Neural cell (in vitro differentiated cells): ENCODE measurements around the gene POLR1G.

Experiments used
- CTCF ChIP-seq: fragments of 450-650 bp; IDR thresholded peaks from 2 replicates; pipeline ENCODE4 v1.5.1; 2014; ENCODE audit warnings: antibody characterized with exemption, mild to moderate bottlenecking, moderate library complexity; ENCODE audit not compliant: poor library complexity, severe bottlenecking
- EP300 ChIP-seq: fragments of 450-650 bp; conservative IDR thresholded peaks from 2 replicates; pipeline ENCODE4 v1.6.1; 2014; ENCODE audit warnings: antibody characterized with exemption, mild to moderate bottlenecking, moderate library complexity; ENCODE audit not compliant: poor library complexity, severe bottlenecking
- EZH2 ChIP-seq: fragments of 200-600, 300-800 bp; shearing (Covaris generic), sonication (generic); IDR thresholded peaks from 2 replicates; pipeline ENCODE4 v1.6.1; 2014; ENCODE audit warnings: antibody characterized with exemption, low read length, borderline replicate concordance, mild to moderate bottlenecking; ENCODE audit not compliant: insufficient read depth, poor library complexity, severe bottlenecking
- MXI1 ChIP-seq: fragments of 450-650 bp; conservative IDR thresholded peaks from 2 replicates; pipeline ENCODE4 v1.6.1; 2014; ENCODE audit warnings: antibody characterized with exemption, mild to moderate bottlenecking; ENCODE audit not compliant: poor library complexity, severe bottlenecking
- POLR2AphosphoS5 ChIP-seq: IDR thresholded peaks from 2 replicates; pipeline ENCODE4 v1.6.1; 2012
- RAD21 ChIP-seq: fragments of 450-650 bp; conservative IDR thresholded peaks from 2 replicates; pipeline ENCODE4 v1.6.1; 2014; ENCODE audit warnings: antibody characterized with exemption, mild to moderate bottlenecking, moderate library complexity
- REST ChIP-seq: IDR thresholded peaks from 2 replicates; pipeline ENCODE4 v1.6.1; 2012; ENCODE audit warnings: borderline replicate concordance
- SMC3 ChIP-seq: fragments of 450-650 bp; conservative IDR thresholded peaks from 2 replicates; pipeline ENCODE4 v1.6.1; 2014; ENCODE audit warnings: antibody characterized with exemption, mild to moderate bottlenecking, moderate library complexity; ENCODE audit not compliant: poor library complexity
- TAF1 ChIP-seq: IDR thresholded peaks from 2 replicates; pipeline ENCODE4 v1.6.1; 2012; ENCODE audit warnings: low read depth

- TF ChIP-seq POLR2AphosphoS5 = no peak
- no peak for TF ChIP-seq CTCF
- no peak for TF ChIP-seq REST
- no peak for TF ChIP-seq SMC3
- no peak for TF ChIP-seq RAD21
- TF ChIP-seq TAF1 = no peak
- TF ChIP-seq EZH2 = no peak
- no peak for TF ChIP-seq EP300
- TF ChIP-seq MXI1 = no peak
These were observed 51.3 kb downstream of the POLR1G start for GRCh38 chr19:45457776-45458175.
